Loucy (cell line): ENCODE data around the gene EXOC2.

Experiments used
- H2AFZ ChIP-seq: fragments of 200-600 bp; sonication (generic); 2 replicates; pipeline ENCODE4 v1.6.0; 2016; ENCODE audit warnings: antibody characterized with exemption, mild to moderate bottlenecking, low read length, moderate library complexity
- H3F3A ChIP-seq: fragments of 200-600 bp; 2 replicates; pipeline ENCODE4 v1.6.0; 2016; ENCODE audit warnings: antibody characterized with exemption, low read depth, mild to moderate bottlenecking
- H3K27me3 ChIP-seq: fragments of 200-600 bp; sonication (generic); 2 replicates; pipeline ENCODE4 v1.6.1; 2014; ENCODE audit warnings: low read length, mild to moderate bottlenecking; ENCODE audit not compliant: insufficient read depth, poor library complexity, severe bottlenecking
- H3K36me3 ChIP-seq: fragments of 200-600 bp; sonication (generic); 2 replicates; pipeline ENCODE4 v1.6.1; 2016; ENCODE audit warnings: low read length; ENCODE audit not compliant: insufficient read depth
- H3K4me1 ChIP-seq: fragments of 200-600 bp; sonication (generic); 2 replicates; pipeline ENCODE4 v1.5.1; 2014; ENCODE audit warnings: low read length, mild to moderate bottlenecking; ENCODE audit not compliant: insufficient read depth, poor library complexity, severe bottlenecking
- H3K4me2 ChIP-seq: fragments of 200-600 bp; sonication (generic); 2 replicates; pipeline ENCODE4 v1.6.0; 2014; ENCODE audit warnings: antibody characterized with exemption, low read length, low read depth, mild to moderate bottlenecking; ENCODE audit not compliant: poor library complexity, severe bottlenecking
- H3K4me3 ChIP-seq: fragments of 200-600 bp; sonication (generic); 2 replicates; pipeline ENCODE4 v1.5.1; 2014; ENCODE audit warnings: low read length, mild to moderate bottlenecking, mixed read lengths; ENCODE audit not compliant: poor library complexity, severe bottlenecking
- H3K79me2 ChIP-seq: fragments of 200-600 bp; sonication (generic); 2 replicates; pipeline ENCODE4 v1.6.1; 2014; ENCODE audit warnings: low read length; ENCODE audit not compliant: insufficient read depth
- H3K9ac ChIP-seq: fragments of 200-600 bp; sonication (generic); 2 replicates; pipeline ENCODE4 v1.6.0; 2014; ENCODE audit warnings: mild to moderate bottlenecking, low read depth, low read length, moderate library complexity; ENCODE audit not compliant: poor library complexity, severe bottlenecking
- H3K9me2 ChIP-seq: fragments of 200-600 bp; sonication (generic); replicated peaks from 2 replicates; pipeline ENCODE4 v1.6.1; 2016; ENCODE audit warnings: low read depth, low read length, mixed read lengths
- H3K9me3 ChIP-seq: fragments of 200-600 bp; sonication (generic); 2 replicates; pipeline ENCODE4 v1.6.1; 2014; ENCODE audit warnings: mild to moderate bottlenecking, antibody characterized with exemption, low read length, low read depth; ENCODE audit not compliant: insufficient read depth
- H4K20me1 ChIP-seq: fragments of 200-600 bp; sonication (generic); 2 replicates; pipeline ENCODE4 v1.6.0; 2014; ENCODE audit warnings: antibody characterized with exemption, low read length, mild to moderate bottlenecking; ENCODE audit not compliant: insufficient read depth, poor library complexity, severe bottlenecking
- CTCF ChIP-seq: fragments of 200-600 bp; sonication (generic); conservative IDR thresholded peaks from 2 replicates; pipeline ENCODE4 v1.5.1; 2014; ENCODE audit warnings: mild to moderate bottlenecking, antibody characterized with exemption, low read length
- EZH2phosphoT487 ChIP-seq: fragments of 200-600 bp; IDR thresholded peaks from 2 replicates; pipeline ENCODE4 v1.6.1; 2018; ENCODE audit warnings: antibody characterized with exemption, mild to moderate bottlenecking, moderate library complexity, borderline replicate concordance

Gene EXOC2

GRCh38 chr6:437037-437392, 255.9 kb downstream of the EXOC2 start:
- no peak overlapping the region for H3K4me3 ChIP-seq
- H3K9ac ChIP-seq: no peak overlapping the region
- no peak overlapping the region for H3K4me2 ChIP-seq
- no peak overlapping the region for H2AFZ ChIP-seq
- H3K4me1 ChIP-seq: peaks cover 33% of the 10 kb centered on the region
- TF ChIP-seq EZH2phosphoT487 (no peak), CTCF (no peak)
- H3K79me2 ChIP-seq: no peaks in the 10 kb centered on the region
- no peaks in the 10 kb centered on the region for H3F3A ChIP-seq
- H3K36me3 ChIP-seq: no peaks in the 10 kb centered on the region
- H4K20me1 ChIP-seq: no peaks in the 10 kb centered on the region
- no peaks in the 10 kb centered on the region for H3K9me3 ChIP-seq
- H3K9me2 ChIP-seq: no peaks in the 10 kb centered on the region
- no peaks in the 10 kb centered on the region for H3K27me3 ChIP-seq

- TF ChIP-seq CTCF (no peak), EZH2phosphoT487 (no peak)
- Histone ChIP-seq H3F3A (no peaks in the 10 kb centered on the region), H3K79me2 (no peaks in the 10 kb centered on the region), H3K9me3 (no peaks in the 10 kb centered on the region), H3K27me3 (no peaks in the 10 kb centered on the region), H3K9ac (no peak overlapping the region), H4K20me1 (no peaks in the 10 kb centered on the region), H3K36me3 (no peaks in the 10 kb centered on the region), H3K4me3 (no peak overlapping the region), H3K9me2 (no peaks in the 10 kb centered on the region), H3K4me2 (no peak overlapping the region), H2AFZ (no peak overlapping the region), H3K4me1 (peaks cover 39% of the 10 kb centered on the region)
Measured at GRCh38 chr6:436308-437036, 256.5 kb downstream of the EXOC2 start.

DNA sequence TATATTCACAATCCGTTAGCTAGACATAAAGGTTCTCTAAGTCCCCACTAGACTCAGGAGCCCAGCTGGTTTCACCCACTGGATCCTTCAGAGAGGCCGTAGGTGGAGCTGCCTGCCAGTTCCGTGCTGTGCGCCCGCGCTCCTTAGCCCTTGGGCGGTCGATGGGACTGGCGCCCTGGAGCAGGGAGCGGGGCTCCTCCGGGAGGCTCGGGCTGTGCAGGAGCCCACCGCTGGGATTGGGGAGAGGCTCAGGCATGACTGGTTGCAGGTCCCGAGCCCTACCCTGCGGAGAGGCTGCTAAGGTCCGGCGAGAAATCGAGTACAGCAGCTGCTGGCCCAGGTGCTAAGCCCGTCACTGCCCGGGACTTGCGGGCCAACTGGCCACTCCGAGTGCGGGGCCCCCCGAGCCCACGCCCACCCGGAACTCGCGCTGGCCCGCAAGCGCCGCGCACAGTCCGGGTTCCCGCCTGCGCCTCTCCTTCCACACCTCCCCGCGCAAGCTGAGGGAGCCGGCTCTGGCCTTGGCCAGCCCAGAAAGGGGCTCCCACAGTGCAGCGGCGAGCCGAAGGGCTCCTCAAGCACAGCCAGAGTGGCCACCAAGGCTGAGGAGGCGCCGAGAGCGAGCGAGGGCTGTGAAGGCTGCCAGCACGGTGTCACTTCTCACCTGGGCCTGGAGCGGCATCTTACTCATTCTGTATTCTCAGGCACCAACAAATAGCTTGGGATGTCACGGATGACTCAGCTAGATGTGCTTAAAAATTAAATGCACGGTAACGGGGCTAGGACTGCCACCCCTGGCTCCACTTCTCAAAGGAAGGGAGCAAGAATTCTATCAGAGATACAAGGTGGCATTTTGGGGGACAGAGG, 257.3 kb downstream of the EXOC2 start:
- H3K4me1 ChIP-seq: peaks cover 41% of the 10 kb centered on the region
- H3K27me3 ChIP-seq: no peaks in the 10 kb centered on the region
- no peak overlapping the region for H3K4me2 ChIP-seq
- H3K9me3 ChIP-seq: no peaks in the 10 kb centered on the region
- H3K9me2 ChIP-seq: no peaks in the 10 kb centered on the region
- H4K20me1 ChIP-seq: no peaks in the 10 kb centered on the region
- no peak overlapping the region for H3K4me3 ChIP-seq
- no peak for TF ChIP-seq CTCF
- no peak for TF ChIP-seq EZH2phosphoT487
- H3K36me3 ChIP-seq: no peaks in the 10 kb centered on the region
- H3K9ac ChIP-seq: no peak overlapping the region
- no peak overlapping the region for H2AFZ ChIP-seq
- no peaks in the 10 kb centered on the region for H3K79me2 ChIP-seq
- H3F3A ChIP-seq: no peaks in the 10 kb centered on the region
